Left lung (tissue), 10 donors: ENCODE results near the gene ING4. TPM values are rescaled to one million over a fixed set of nuclear protein-coding genes. Genes with fewer than 3 reads are reported as not detected.

Source experiments
- ATAC-seq: fragments of 200-7000 bp; cut with Tn5 transposase; one replicate; pipeline ENCODE4 v1.9.1; 2020; ENCODE audit warnings: moderate library complexity
- DNase-seq, 4 donors: peaks; one replicate each; pipeline ENCODE4 v3.0.0-alpha.2; 2013 to 2020
- H3K27ac ChIP-seq, 2 donors: fragments of 200-600 bp; sonication (generic) in 1 of 2; one replicate each; pipeline versions ENCODE4 v1.5.0 to v1.8.0; 2020 to 2021
- H3K27me3 ChIP-seq, 2 donors: fragments of 200-600 bp; sonication (generic) in 1 of 2; one replicate each; pipeline versions ENCODE4 v1.5.0 to v1.8.0; 2020 to 2021
- H3K36me3 ChIP-seq, 2 donors: fragments of 200-600 bp; sonication (generic) in 1 of 2; one replicate each; pipeline versions ENCODE4 v1.5.0 to v1.8.0; 2020 to 2021
- H3K4me1 ChIP-seq, 2 donors: fragments of 200-600 bp; one replicate each; pipeline ENCODE4 v1.8.0; 2021
- H3K4me3 ChIP-seq, 2 donors: fragments of 200-600 bp; sonication (generic) in 1 of 2; one replicate each; pipeline versions ENCODE4 v1.5.0 to v1.8.0; 2020 to 2021; ENCODE audit warnings: mild to moderate bottlenecking in 1 of 2
- H3K9me3 ChIP-seq, 2 donors: fragments of 200-600 bp; sonication (generic) in 1 of 2; one replicate each; pipeline versions ENCODE4 v1.5.0 to v1.8.0; 2020 to 2021
- intact Hi-C, 2 donors: fragments of 100-400 bp; cut with DNase I; formaldehyde crosslinking; loops; one replicate each; pipeline versions ENCODE4 v1.11.2 to v1.14.2; 2022
- polyA plus RNA-seq, 6 donors: library from polyadenylated mRNA; unstranded; fragments of 120-200 nt; gene quantifications; one replicate each; pipeline ENCODE4 v1.2.1, GENCODE V29; 2013; ENCODE audit not compliant: insufficient read length in 6 of 6
- total RNA-seq, 2 donors: library from RNA; stranded (reverse); fragmentation: NEBNext Ultra II Directional; extraction: Animal tissue kit (Norgen Biotek cat#: 25700); gene quantifications; one replicate each; pipeline ENCODE4 v1.2.1, GENCODE V29; 2021
- TF ChIP-seq, protein P1 (sequence below), 2 donors: fragments of 200-600 bp; sonication (generic) in 1 of 2; IDR thresholded peaks; one replicate each; pipeline versions ENCODE4 v1.5.0 to v1.8.0; 2021; ENCODE audit warnings: antibody characterized with exemption in 2 of 2
- donor health status: DM: no; HTN: yes; CAD: no.
- donor health status: DM: no; HTN: no; CAD: no.

The ING4 gene
- total and polyA plus RNA-seq, 8 donors = 23.1 to 113 (median 98.7) TPM

DNA sequence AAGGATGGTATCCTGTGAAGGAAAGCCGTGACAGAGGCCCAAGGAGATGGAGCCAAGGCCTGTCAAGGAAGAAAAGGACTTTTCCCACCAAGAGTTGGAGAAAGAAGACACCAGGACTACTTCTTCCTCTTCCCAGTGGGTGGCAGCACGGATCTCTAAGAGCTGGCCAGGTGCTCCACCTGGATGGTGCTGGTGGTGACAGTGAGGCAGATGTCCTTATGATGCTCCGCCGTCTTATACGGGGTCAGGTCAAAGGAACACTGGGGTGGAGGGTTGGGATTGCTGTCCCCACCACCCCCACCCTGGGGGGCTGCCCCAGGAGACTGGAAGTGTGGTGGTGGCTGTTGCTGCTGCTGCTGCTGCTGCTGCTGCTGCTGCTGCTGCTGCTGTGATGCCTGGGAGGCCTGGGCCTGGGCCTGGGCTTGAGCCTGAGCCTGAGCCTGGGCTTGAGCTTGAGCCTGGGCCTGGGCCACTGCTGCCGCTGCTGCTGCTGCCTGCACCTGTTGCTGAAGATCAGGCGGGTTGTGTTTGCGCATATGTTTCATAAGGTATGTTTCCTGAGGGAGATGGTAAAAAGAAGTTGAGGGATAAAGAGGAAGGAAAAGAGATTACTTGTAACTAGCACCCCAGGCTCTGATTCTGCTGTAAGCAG lies 4.8 kb upstream of the ING4 start:
- TF ChIP-seq, protein P1, sequence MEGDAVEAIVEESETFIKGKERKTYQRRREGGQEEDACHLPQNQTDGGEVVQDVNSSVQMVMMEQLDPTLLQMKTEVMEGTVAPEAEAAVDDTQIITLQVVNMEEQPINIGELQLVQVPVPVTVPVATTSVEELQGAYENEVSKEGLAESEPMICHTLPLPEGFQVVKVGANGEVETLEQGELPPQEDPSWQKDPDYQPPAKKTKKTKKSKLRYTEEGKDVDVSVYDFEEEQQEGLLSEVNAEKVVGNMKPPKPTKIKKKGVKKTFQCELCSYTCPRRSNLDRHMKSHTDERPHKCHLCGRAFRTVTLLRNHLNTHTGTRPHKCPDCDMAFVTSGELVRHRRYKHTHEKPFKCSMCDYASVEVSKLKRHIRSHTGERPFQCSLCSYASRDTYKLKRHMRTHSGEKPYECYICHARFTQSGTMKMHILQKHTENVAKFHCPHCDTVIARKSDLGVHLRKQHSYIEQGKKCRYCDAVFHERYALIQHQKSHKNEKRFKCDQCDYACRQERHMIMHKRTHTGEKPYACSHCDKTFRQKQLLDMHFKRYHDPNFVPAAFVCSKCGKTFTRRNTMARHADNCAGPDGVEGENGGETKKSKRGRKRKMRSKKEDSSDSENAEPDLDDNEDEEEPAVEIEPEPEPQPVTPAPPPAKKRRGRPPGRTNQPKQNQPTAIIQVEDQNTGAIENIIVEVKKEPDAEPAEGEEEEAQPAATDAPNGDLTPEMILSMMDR (IDR thresholded peaks at IDR 0.05) = no peak
- peaks cover 4 to 68% of the 10 kb centered on the region in 2 donors for H3K36me3 ChIP-seq
- H3K9me3 ChIP-seq = no peaks in the 10 kb centered on the region
- H3K4me1 ChIP-seq = peaks cover 0 to 19% of the 10 kb centered on the region in 2 donors
- ATAC-seq (no peak), DNase-seq (no peak)
- no peaks in the 10 kb centered on the region for H3K27me3 ChIP-seq
- peak overlapping the region in 1 of 2 donors; percentile 1 for H3K27ac ChIP-seq
- H3K4me3 ChIP-seq = no peak overlapping the region
- intact Hi-C loops = no loop called here

DNA sequence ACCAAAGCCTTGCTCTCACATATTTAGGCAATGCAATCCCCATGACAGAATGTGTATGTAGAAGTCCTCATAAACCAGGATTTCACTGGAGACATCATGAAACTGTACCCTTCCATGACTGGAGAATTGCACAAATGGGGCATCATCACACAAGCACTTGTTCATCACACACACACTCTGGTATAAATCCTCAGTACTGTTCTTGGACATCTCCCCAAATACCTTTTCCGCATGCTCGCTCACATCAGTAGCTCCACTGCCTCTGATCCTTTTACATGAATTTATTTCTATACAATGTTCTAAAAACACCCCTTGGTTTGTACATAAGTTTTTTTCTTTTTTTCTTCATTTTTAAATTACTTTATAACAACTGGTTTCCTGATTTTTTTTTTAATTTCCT lies 3.3 kb upstream of the ING4 start:
- Histone ChIP-seq H3K9me3 (no peaks in the 10 kb centered on the region), H3K4me3 (no peak overlapping the region), H3K27me3 (no peaks in the 10 kb centered on the region), H3K27ac (no peak overlapping the region), H3K36me3 (peaks cover 4 to 53% of the 10 kb centered on the region in 2 donors), H3K4me1 (peaks cover 7 to 31% of the 10 kb centered on the region in 2 donors)
- no peak for ATAC-seq
- intact Hi-C loops = no loop called here
- TF ChIP-seq, protein P1 (IDR thresholded peaks at IDR 0.05) = no peak
- DNase-seq = no peak

DNA sequence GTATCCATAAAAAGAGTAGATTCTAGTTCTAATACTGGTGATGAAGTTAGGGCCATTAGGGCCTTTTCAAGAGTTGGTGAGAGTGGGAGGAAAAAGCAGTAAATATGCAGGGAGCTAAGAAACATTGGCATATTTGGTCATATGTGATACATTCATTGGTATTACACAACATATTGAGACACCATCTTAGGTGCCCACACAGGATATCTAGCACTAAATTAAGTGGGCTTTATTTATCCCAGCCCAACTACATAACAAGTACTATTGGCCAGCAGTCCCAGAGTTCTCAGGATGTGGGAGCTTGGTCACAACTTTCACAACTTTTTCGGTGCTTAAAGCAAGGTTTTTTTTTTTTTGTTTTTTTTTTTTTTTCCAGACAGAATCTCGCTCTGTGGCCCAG lies 2.0 kb upstream of the ING4 start:
- no peak overlapping the region for H3K4me3 ChIP-seq
- peaks cover 7 to 31% of the 10 kb centered on the region in 2 donors for H3K4me1 ChIP-seq
- H3K27ac ChIP-seq = no peak overlapping the region
- no peaks in the 10 kb centered on the region for H3K27me3 ChIP-seq
- peaks cover 4 to 40% of the 10 kb centered on the region in 2 donors for H3K36me3 ChIP-seq
- TF ChIP-seq, protein P1 (IDR thresholded peaks at IDR 0.05) = no peak
- intact Hi-C loops = no loop called here
- no peaks in the 10 kb centered on the region for H3K9me3 ChIP-seq
- no peak for DNase-seq
- ATAC-seq = no peak

DNA sequence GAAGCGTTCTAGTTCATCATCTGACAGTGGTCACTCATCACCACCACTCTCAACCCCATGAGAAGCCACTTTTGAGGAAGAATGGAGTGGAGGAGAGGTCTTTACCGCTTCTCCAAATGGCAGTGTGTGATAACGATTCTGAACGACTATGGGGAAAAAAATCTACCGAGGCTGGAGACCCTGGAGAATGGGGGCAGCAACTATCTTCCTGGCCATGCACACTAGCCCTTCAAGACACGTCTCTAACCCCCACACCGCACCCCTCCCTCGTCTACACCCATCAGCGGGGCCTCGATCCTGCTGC lies 365 bp downstream of the ING4 start:
- Histone ChIP-seq H3K27me3 (no peaks in the 10 kb centered on the region), H3K4me1 (peaks cover 7 to 31% of the 10 kb centered on the region in 2 donors), H3K27ac (peak overlapping the region; percentile 42 to 79), H3K9me3 (no peaks in the 10 kb centered on the region), H3K4me3 (peak overlapping the region; percentile 63 to 84), H3K36me3 (peaks cover 0 to 29% of the 10 kb centered on the region in 2 donors)
- TF ChIP-seq, protein P1 (IDR thresholded peaks at IDR 0.05) = no peak
- intact Hi-C loops = no loop called here
- ATAC-seq (peak; percentile 51), DNase-seq (no peak)

DNA sequence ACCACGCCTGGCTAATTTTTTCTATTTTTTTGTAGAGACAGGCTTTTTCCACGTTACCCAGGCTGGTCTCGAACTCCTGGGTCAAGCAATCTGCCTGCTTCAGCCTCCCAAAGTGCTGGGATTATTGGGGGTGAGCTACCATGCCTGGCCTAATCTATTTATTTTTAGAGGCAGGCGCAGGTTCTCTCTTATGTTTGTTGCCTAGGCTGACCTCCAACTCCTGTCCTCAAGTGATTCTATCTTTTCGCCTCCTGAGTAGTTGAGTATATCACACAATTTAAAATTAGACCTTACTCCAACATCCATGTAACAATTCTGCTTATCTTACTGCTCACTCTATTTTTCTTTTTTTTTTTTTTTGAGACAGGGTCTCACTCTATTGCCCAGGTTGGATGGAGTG lies 8.9 kb downstream of the ING4 start:
- peaks cover 0 to 91% of the 10 kb centered on the region in 2 donors for H3K36me3 ChIP-seq
- intact Hi-C loops = no loop called here
- DNase-seq (no peak), ATAC-seq (no peak)
- H3K9me3 ChIP-seq = no peaks in the 10 kb centered on the region
- H3K27me3 ChIP-seq = no peaks in the 10 kb centered on the region
- TF ChIP-seq, protein P1 (IDR thresholded peaks at IDR 0.05) = no peak
- H3K27ac ChIP-seq = no peak overlapping the region
- H3K4me1 ChIP-seq = no peaks in the 10 kb centered on the region
- H3K4me3 ChIP-seq = no peak overlapping the region
